ENCODE results near the gene SEC61A1.

- no peak for TF ChIP-seq CTCF (IDR thresholded peaks at IDR 0.05; ENCODE audit: insufficient read depth, low read depth, low read length)
- no peak for TF ChIP-seq EZH2 (IDR thresholded peaks at IDR 0.05; ENCODE audit: insufficient read depth, low read length)
Measured at GRCh38 chr3:128079823-128080222, 27.6 kb downstream of the SEC61A1 start.

Data from astrocyte (in vitro differentiated cells and primary cell).